Measurements from ENCODE around the gene TFDP2.

DNA sequence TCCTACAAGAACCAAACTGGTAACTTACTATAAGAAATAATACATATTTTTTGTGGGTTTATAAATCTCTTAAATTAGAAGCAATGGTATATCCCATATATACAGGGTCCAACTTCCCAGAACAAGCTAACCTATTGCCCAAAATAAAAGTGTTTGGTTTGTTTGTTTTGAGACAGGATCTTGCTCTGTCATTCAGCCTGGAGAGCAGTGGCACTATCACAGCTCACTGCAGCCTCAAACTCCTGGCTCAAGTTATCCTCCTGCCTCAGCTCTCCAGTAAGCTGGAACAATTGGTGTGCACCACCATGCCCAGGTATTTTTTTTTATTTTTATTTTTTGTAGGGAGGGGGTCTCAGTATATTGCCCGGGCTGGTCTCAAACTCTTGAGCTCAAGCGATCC, 135.4 kb downstream of the TFDP2 start:
- TF ChIP-seq EZH2 (IDR thresholded peaks at IDR 0.05; ENCODE audit: insufficient read depth, poor library complexity, severe bottlenecking) (no peak), EZH2phosphoT487 (IDR thresholded peaks at IDR 0.05; ENCODE audit: insufficient read depth, low read depth) (no peak)

All from GM23248 (cell line).